ENCODE measurements around the gene C9orf50. TPM values are rescaled to one million over a fixed set of nuclear protein-coding genes. Genes with fewer than 3 reads are reported as not detected.

Gene C9orf50
- total RNA-seq, 1 experiment from 2014 or later = not detected

DNA sequence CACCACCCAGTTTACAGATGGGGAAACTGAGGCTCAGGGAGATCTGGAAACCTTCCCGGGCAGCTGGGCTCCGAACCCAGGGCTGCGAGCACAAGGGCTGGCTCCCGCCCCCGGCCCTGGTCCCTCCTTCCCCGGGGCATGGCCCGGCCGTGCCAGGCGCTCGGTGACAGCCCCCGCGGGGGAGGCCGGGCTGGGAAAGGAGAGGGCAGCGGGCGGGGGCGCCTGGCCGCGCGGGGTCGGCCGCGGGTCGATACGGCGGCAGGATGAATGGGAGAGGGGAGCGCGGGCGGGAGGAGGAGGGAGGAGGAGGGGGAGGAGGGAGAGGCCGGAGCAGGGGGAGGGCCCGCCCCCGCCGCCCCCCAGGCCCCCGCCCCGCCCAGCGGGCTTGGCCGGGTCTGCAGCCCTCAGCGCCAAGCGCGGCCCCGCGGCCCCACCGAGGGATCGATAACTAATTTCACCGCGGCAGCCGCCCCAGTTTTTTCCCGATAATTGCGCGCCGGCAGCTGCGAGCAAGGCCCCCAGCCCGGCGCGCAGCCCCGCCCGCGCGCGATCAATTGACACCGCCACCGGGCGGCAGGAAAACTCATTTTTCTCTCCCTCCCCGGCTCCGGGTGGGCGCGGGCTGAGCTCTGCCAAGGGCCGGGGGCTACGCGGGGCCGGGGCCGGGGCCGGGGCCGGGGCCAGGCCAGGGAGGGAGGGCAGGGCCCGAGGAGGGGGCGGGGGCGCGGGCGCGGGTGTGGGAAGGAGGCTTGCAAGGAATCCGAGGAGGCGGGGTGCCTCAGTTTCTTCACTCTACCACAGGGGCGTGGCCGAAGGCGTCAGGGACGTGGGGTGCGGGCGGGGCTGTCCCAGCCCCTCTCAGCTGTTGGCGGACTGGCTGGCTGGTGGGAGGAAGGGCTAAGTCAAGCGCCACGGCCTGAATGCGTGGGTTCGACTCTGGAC is 52.1 kb downstream of the C9orf50 start:
- intact Hi-C loops (cut with micrococcal nuclease; ENCODE audit: unreplicated experiment) = loop anchor here (1.0 to 5.0 kb wide), 3 partner anchors 28 to 292 kb away; no protein-coding TSS in a partner anchor
- CTCF ChIA-PET = interaction anchor here (0.6 kb wide), 1 partner anchor 228 kb away, joined by 6 read pairs; no protein-coding TSS in a partner anchor
- Histone ChIP-seq H3F3A (ENCODE audit: insufficient read depth, low read depth) (peaks cover 21% of the 10 kb centered on the region), H3K27ac (peak overlapping the region; percentile 90), H3K9me2 (ENCODE audit: insufficient read depth) (no peaks in the 10 kb centered on the region), H3K4me3 (peak overlapping the region; percentile 59), H3K27me3 (ENCODE audit: insufficient read depth, low read depth) (no peaks in the 10 kb centered on the region), H3K36me3 (ENCODE audit: low read depth) (no peaks in the 10 kb centered on the region), H3K79me2 (ENCODE audit: low read depth) (no peaks in the 10 kb centered on the region), H2AFZ (peak overlapping the region; percentile 76), H4K20me1 (ENCODE audit: insufficient read depth) (no peaks in the 10 kb centered on the region), H3K9me3 (ENCODE audit: insufficient read depth, low read depth) (no peaks in the 10 kb centered on the region), H3K4me1 (replicated peaks; ENCODE audit: insufficient read depth) (peaks cover 36% of the 10 kb centered on the region), H3K4me2 (peak overlapping the region; percentile 94)
- POLR2A ChIA-PET (ENCODE audit: unreplicated experiment) = no interaction called here
- no TSS peak for BruUV-seq (replicated peaks)
- DNase-seq = peak in 1 of 2 experiments; percentile 54
- TF ChIP-seq, protein P1, sequence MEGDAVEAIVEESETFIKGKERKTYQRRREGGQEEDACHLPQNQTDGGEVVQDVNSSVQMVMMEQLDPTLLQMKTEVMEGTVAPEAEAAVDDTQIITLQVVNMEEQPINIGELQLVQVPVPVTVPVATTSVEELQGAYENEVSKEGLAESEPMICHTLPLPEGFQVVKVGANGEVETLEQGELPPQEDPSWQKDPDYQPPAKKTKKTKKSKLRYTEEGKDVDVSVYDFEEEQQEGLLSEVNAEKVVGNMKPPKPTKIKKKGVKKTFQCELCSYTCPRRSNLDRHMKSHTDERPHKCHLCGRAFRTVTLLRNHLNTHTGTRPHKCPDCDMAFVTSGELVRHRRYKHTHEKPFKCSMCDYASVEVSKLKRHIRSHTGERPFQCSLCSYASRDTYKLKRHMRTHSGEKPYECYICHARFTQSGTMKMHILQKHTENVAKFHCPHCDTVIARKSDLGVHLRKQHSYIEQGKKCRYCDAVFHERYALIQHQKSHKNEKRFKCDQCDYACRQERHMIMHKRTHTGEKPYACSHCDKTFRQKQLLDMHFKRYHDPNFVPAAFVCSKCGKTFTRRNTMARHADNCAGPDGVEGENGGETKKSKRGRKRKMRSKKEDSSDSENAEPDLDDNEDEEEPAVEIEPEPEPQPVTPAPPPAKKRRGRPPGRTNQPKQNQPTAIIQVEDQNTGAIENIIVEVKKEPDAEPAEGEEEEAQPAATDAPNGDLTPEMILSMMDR (conservative IDR thresholded peaks at IDR 0.05) = no peak
- no peak for TF ChIP-seq EZH2 (IDR thresholded peaks at IDR 0.05; ENCODE audit: low read depth)

DNA sequence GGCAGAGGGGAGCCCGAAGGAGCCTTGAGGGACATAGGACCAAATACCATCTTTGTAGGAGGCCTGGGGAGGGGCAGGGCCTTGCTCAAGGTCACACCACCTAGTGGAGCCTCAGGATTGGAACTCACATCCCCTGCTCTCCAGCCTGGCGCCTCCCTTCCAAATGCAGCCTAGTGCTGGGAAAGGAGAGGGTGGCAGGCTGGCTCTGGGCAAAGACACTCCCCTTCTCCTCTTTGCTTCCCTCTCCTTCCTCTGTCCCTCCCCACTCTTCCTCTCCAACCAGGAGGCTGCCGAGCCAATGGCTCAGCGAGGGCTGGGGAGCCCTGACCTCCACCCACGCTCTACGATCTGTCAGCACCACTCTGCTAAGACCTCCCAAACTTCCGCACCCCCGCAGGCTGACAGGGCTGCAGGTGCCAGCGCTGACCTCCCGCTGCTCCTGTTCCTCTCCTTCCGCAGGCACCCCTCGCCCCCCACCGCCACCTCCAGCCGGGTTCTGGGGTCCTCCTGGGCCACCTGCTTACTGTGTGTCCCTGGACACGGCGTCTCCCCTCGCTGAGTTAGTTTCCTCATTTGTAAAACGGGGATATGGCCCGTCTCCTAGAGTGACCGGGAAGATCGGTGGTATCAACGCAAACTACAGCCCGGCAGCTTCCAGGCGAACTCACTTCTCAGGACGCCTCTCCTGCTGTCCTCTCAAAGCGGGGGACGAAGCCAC is 52.9 kb downstream of the C9orf50 start:
- peak overlapping the region; percentile 30 for H3K27ac ChIP-seq
- H3K27me3 ChIP-seq (ENCODE audit: insufficient read depth, low read depth) = no peaks in the 10 kb centered on the region
- TF ChIP-seq EZH2 (IDR thresholded peaks at IDR 0.05; ENCODE audit: low read depth) = no peak
- TF ChIP-seq, protein P1 (conservative IDR thresholded peaks at IDR 0.05) = no peak
- peaks cover 21% of the 10 kb centered on the region for H3F3A ChIP-seq (ENCODE audit: insufficient read depth, low read depth)
- POLR2A ChIA-PET (ENCODE audit: unreplicated experiment) = no interaction called here
- CTCF ChIA-PET = interaction anchor here (0.7 kb wide), 1 partner anchor 17 kb away, joined by 10 read pairs; no protein-coding TSS in a partner anchor
- H3K79me2 ChIP-seq (ENCODE audit: low read depth) = no peaks in the 10 kb centered on the region
- peak overlapping the region; percentile 94 for H3K4me2 ChIP-seq
- H3K4me1 ChIP-seq (replicated peaks; ENCODE audit: insufficient read depth) = peaks cover 36% of the 10 kb centered on the region
- H2AFZ ChIP-seq = peak overlapping the region; percentile 76
- no peaks in the 10 kb centered on the region for H3K9me2 ChIP-seq (ENCODE audit: insufficient read depth)
- DNase-seq = peak; percentile 54 to 82
- intact Hi-C loops (cut with micrococcal nuclease; ENCODE audit: unreplicated experiment) = loop anchor here (5.0 kb wide), 1 partner anchor 291 kb away; no protein-coding TSS in a partner anchor
- BruUV-seq (replicated peaks) = TSS peak; percentile 50
- H3K36me3 ChIP-seq (ENCODE audit: low read depth) = no peaks in the 10 kb centered on the region
- no peaks in the 10 kb centered on the region for H4K20me1 ChIP-seq (ENCODE audit: insufficient read depth)
- peak overlapping the region; percentile 59 for H3K4me3 ChIP-seq
- no peaks in the 10 kb centered on the region for H3K9me3 ChIP-seq (ENCODE audit: insufficient read depth, low read depth)

DNA sequence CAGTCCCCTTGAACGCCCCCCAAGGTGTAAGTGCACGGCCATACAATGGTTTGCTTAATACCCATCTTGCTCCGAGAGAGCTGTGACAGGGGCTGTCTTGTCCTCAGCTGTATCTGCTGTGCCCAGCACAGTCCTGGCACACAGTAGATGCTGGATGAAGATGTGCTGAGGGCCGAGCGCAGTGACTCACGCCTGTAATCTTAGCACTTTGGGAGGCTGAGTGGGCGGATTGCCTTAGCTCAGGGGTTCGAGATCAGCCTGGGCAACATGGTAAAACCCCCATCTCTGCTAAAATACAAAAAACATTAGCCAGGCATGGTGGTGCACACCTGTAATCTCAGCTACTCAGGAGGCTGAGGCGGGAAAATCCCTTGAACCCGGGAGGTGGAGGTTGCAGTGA is 53.6 kb downstream of the C9orf50 start:
- no peaks in the 10 kb centered on the region for H4K20me1 ChIP-seq (ENCODE audit: insufficient read depth)
- BruUV-seq (replicated peaks) = TSS peak; percentile 63
- DNase-seq = no peak
- peaks cover 21% of the 10 kb centered on the region for H3F3A ChIP-seq (ENCODE audit: insufficient read depth, low read depth)
- H3K36me3 ChIP-seq (ENCODE audit: low read depth) = no peaks in the 10 kb centered on the region
- no peaks in the 10 kb centered on the region for H3K9me3 ChIP-seq (ENCODE audit: insufficient read depth, low read depth)
- H3K79me2 ChIP-seq (ENCODE audit: low read depth) = no peaks in the 10 kb centered on the region
- TF ChIP-seq, protein P1 (conservative IDR thresholded peaks at IDR 0.05) = no peak
- TF ChIP-seq EZH2 (IDR thresholded peaks at IDR 0.05; ENCODE audit: low read depth) = no peak
- H3K4me3 ChIP-seq = peak overlapping the region; percentile 59; the same call in 1 of the 2 replicates
- H3K4me1 ChIP-seq (replicated peaks; ENCODE audit: insufficient read depth) = peaks cover 36% of the 10 kb centered on the region
- H3K4me2 ChIP-seq = peak overlapping the region; percentile 94
- H3K27me3 ChIP-seq (ENCODE audit: insufficient read depth, low read depth) = no peaks in the 10 kb centered on the region
- H3K9me2 ChIP-seq (ENCODE audit: insufficient read depth) = no peaks in the 10 kb centered on the region
- H3K27ac ChIP-seq = no peak overlapping the region
- no peak overlapping the region for H2AFZ ChIP-seq
- intact Hi-C loops (cut with micrococcal nuclease; ENCODE audit: unreplicated experiment) = loop anchor here (5.0 kb wide), 1 partner anchor 290 kb away; no protein-coding TSS in a partner anchor
- CTCF ChIA-PET = interaction anchor here (0.7 kb wide), 1 partner anchor 17 kb away, joined by 10 read pairs; no protein-coding TSS in a partner anchor
- POLR2A ChIA-PET (ENCODE audit: unreplicated experiment) = no interaction called here
